Vagina (tissue), 2 donors: Measurements from ENCODE around the gene TMEM11.
"Not testable (repeated sequence)": the region's sequence is repeated elsewhere in the genome, so short reads cannot be mapped to it uniquely, and the experiment has no call there.

Source experiments
- CTCF ChIP-seq, 3 experiments: fragments of 450-650 bp in 2 of 3; fragments of 200-600 bp in 1 of 3; sonication (generic) in 1 of 3; IDR thresholded peaks; one replicate each; pipeline ENCODE4 v1.5.1; 2017 to 2019; ENCODE audit warnings: antibody characterized with exemption in 3 of 3, mild to moderate bottlenecking in 2 of 3, moderate library complexity in 2 of 3
- POLR2A ChIP-seq, 2 donors: fragments of 450-650 bp; IDR thresholded peaks; one replicate each; pipeline ENCODE4 v1.6.1; 2017; ENCODE audit warnings: antibody characterized with exemption in 2 of 2, mild to moderate bottlenecking in 2 of 2, moderate library complexity in 2 of 2
- POLR2AphosphoS5 ChIP-seq, 2 donors: sonication (generic); formaldehyde crosslinking; IDR thresholded peaks; one replicate each; pipeline ENCODE4 v1.9.0; 2017; ENCODE audit warnings: antibody characterized with exemption in 2 of 2, mild to moderate bottlenecking in 2 of 2, low read depth in 1 of 2; ENCODE audit not compliant: insufficient read depth in 1 of 2

DNA sequence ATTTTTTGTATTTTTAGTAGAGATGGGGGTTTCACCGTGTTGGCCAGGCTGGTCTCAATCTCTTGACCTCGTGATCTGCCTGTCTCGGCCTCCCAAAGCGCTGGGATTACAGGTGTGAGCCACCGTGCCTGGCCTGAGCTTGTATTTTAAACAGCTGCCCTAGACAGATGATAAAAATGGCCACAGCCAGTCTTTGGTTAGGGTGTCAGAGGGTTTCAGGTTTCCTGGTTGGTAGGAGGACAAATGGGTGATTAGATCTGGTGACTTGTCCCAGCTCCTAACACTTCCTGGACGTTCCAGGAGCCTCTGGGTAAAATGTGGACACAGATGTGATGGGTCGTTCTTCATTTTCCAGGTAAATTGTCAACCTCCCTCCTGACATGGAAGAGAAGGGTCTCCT is 21.5 kb downstream of the TMEM11 start:
- not testable (repeated sequence) for TF ChIP-seq POLR2A (IDR thresholded peaks at IDR 0.05); CTCF (IDR thresholded peaks at IDR 0.05); POLR2AphosphoS5 (IDR thresholded peaks at IDR 0.05; ENCODE audit: insufficient read depth in 1 of 2, low read depth in 1 of 2)
